GM21737 (cell line): Measurements from ENCODE around the gene SYT7.
"Not testable (repeated sequence)": the region's sequence is repeated elsewhere in the genome, so short reads cannot be mapped to it uniquely, and the experiment has no call there.

Experiments used
- ATAC-seq: cut with Tn5 transposase; IDR thresholded peaks from one replicate; pipeline ENCODE4 v1.9.1; 2021; ENCODE audit warnings: mild to moderate bottlenecking, moderate library complexity; ENCODE audit not compliant: unreplicated experiment

Gene SYT7

DNA sequence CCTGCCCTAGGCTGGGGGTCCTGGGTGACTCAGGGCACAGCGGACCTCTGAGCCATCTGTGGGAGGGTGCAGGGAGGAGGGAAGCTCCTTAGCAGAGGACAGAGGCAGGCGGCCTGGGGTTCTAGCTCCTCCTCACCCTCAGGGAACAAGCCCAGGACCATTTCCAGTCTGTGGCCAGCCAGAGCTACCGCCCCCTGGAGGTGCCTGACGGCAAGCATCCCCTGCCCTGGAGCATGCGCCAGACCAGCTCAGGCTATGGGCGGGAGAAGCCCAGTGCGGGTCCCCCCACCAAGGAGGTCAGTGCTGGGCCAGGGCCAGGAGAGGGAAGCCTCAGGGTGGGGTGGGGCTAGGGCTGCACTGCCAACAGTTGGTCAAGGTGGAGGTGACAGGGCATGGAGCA is 98.4 kb downstream of the SYT7 start:
- no peak for ATAC-seq

DNA sequence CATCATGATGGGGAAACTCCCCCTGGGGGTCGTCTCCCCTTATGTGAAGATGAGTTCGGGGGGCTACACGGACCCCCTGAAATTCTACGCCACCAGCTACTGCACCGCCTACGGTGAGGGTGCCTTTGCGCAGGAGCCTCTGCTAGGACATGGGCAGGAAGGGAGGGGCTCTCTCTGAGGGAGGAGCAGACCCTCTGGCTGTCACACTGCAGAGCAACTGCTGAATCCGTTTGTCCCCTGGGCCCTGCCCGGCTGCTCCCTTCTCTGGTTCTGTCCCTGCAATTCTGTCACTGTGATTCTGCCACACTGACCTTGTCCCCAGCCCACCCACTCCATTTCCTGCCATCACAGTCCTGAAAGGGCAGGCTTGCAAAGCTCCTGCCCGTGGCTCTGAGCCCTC is 99.1 kb downstream of the SYT7 start:
- no peak for ATAC-seq

DNA sequence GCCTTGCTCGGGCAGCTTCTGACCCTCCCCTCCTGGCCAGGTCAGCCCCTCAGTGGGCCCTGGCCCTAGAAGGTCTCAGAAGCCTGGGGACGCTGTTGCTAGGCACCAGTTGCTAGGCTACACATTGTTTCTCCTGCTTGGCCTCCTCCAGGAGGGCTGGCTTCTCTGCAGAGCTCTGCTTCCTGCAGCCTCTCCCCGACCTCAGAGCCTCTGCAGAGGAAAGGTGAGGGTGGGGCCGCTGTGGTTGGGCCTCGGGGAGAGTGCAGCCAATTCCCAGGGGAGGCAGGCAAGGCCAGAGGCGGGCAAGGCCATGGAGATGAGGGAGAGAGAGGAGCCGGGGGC is 99.9 kb downstream of the SYT7 start:
- ATAC-seq = no peak

GRCh38 chr11:61480261-61480993 is 100.4 kb downstream of the SYT7 start:
- ATAC-seq = no peak

DNA sequence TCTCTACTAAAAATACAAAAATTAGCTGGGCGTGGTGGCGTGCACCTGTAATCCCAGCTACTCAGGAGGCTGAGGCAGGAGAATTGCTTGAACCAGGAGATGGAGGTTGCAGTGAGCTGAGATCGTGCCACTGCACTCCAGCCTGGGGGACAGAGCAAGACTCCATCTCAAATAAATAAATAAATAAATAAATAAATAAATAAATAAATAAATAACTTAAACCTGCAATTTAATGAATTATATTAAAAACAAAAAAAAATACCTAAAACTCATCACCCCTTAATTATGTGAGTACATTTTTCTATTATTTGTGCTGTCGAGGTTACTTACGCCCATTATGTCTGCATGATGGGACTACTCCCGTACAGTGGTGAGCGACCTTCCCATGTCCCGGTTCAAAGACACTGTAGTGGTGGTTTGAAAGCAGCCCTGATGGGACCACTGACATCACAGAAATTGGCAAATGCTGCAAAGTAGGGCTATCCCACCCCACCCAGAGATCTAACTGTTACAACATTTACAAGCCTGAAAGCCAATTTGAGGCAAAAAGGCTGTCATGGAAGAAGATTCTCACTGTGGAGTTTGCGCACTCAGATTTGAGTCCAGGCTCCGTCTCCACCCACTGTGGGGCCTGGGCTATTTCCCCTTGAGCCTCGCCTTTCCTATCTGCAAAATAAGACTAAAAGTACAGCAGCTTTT is 101.4 kb downstream of the SYT7 start:
- not testable (repeated sequence) for ATAC-seq

- ATAC-seq = no peak
Measured at GRCh38 chr11:61477727-61478148, 103.1 kb downstream of the SYT7 start.

DNA sequence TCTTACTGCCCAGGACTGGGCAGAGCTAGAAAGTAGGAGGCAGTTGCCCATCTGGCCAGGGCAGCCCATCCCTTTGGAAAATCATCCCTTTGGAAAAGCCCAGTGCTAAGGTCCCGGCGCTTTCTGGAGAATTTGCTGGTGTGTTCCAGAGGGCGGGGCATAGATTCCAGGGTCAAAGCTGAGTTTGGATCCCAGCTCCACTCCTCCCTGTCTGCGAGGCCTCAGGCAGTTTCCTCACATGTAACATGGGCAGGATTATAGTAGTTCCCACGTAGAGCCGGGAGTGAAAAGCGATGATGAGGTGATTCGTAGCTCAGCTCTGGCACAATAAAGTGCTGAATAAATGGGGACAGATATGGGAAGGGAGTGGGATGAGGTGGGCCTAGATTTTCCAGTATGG is 103.8 kb downstream of the SYT7 start:
- no peak for ATAC-seq

DNA sequence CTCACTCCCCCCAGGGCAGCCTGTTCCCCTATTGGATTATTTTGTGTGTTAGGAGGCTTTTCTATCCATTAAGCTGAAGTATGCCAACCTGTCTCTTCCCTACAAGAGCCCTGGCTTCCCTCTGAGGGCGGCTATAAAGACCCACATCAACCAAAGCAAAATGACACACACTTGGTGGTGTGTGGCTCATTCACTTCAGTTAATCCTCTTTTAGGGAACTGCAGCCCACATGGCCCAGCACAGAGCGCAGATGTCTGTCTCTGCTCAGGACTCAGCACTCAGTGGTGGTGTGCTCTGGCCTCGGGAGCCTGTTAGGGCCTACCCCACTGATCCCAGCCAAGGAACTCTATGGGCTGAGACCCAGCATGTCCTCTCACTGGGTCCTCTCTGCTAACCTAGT is 104.5 kb downstream of the SYT7 start:
- ATAC-seq = no peak

GRCh38 chr11:61475433-61475832 is 105.4 kb downstream of the SYT7 start:
- ATAC-seq = no peak

DNA sequence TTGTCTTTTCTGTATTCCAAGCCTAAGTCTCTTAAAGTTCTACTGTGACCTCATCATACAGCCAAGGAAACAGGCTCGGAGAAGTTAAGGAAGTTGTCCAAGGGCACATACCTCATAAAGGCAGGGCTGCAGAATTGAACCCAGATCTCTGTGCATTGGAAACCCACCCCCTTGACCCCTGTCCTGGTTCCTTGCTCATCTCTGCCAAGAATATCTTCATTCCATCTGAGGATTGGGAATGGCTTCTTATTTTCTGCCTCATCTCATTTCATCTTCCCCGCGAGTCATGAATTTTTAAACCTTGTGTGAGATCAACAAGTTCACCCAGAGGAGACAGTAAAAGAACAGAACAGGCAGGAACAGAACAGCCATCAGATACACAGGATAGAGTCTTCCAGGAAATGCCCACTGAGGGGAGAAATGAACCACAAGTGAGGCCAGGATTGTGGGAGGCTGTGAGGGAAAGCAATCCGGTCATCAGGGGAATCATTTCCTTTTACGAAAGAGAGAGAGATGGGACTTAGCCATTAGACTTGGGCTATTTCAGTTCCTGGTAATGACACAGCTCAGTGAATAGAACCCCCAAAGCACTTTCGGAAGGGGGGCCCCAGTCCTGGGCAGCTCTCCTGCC is 106.7 kb downstream of the SYT7 start:
- ATAC-seq = no peak

GRCh38 chr11:61473370-61474012 is 107.4 kb downstream of the SYT7 start:
- ATAC-seq = no peak

DNA sequence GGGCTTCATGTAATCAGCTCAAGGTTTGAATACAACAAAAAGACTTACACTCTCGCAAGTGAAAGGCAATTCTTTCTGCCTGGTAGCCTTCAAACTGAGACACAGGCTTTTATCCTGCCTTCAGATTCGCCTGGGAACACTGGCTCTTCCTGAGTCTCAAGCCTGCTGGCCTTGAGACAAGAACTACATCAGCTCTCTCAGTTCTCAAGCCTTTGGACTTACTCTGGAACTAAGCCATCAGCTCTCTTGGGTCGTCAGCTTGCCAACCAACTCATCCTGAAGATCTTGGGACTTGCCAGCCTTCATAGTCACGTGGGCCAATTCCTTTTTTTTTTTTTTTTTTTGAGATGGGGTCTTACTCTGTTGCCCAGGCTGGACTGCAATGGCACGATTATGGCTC is 108.0 kb downstream of the SYT7 start:
- no peak for ATAC-seq

GRCh38 chr11:61472282-61472681 is 108.6 kb downstream of the SYT7 start:
- ATAC-seq = no peak

DNA sequence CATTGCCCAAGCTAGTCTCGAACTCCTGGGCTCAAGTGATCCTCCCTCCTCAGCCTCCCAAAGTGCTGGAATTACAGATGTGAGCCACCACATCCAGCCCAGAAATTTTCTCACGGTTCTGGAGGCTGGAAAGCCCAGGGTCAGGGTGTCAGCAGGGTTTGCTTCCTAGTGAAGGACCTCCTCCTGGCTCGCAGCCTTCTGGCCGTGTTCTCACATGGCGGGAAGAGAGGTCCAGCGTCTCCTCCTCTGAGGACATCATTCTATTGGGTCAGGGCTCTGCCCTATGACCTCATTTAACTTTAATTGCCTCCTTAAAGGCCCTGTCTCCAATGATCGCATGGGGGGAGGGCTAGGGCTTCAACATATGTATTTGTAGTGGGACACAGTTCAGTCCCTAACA is 112.9 kb downstream of the SYT7 start:
- ATAC-seq = no peak

- not testable (repeated sequence) for ATAC-seq
Measured at GRCh38 chr11:61467602-61468001, 113.3 kb downstream of the SYT7 start.
